ENCODE data around the gene PNRC2. TPM values are rescaled to one million over a fixed set of nuclear protein-coding genes. Genes with fewer than 3 reads are reported as not detected.
"Not testable (repeated sequence)": the region's sequence is repeated elsewhere in the genome, so short reads cannot be mapped to it uniquely, and the experiment has no call there.

Gene PNRC2
- total RNA-seq, 4 donors from 2014 or later, result 42.6 to 123 (median 88.7) TPM

GRCh38 chr1:24009406-24009805 is 49.8 kb downstream of the PNRC2 start:
- TF ChIP-seq POLR2A (IDR thresholded peaks at IDR 0.05) (no peak), CTCF (IDR thresholded peaks at IDR 0.05) (no peak)
- 85 to 95% methylated on average over 1 of the region's 1 CpG for WGBS, 2 donors
- intact Hi-C loops (cut with DNase I), result no loop called here
- Histone ChIP-seq H3K4me3 (no peak overlapping the region), H3K4me1 (peaks cover 0 to 6% (median 6%) of the 10 kb centered on the region in 3 donors), H3K9me3 (no peaks in the 10 kb centered on the region), H3K27me3 (no peaks in the 10 kb centered on the region), H3K27ac (no peak overlapping the region), H3K36me3 (no peaks in the 10 kb centered on the region)
- DNase-seq, result no peak

DNA sequence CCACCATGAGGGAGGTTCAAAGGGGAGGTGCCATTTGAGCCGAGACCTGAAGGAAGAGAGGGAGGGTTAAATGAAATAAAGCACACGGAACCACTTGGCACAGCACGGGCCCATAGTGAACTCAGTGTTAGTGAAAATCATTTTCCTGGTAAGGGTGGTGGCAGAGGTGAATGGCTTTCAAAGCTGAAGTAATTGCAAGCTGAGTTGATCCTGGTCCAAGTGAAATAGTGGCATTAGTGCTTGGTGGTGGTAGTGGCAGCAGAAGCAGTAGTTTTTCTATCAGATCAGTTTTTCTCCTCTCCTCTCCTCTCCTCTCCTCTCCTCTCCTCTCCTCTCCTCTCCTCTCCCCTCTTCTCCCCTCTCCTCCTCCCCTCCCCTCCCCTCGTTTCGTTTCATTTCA is 51.0 kb downstream of the PNRC2 start:
- DNase-seq, result no peak
- Histone ChIP-seq H3K9me3 (no peaks in the 10 kb centered on the region), H3K4me1 (peaks cover 0 to 6% (median 6%) of the 10 kb centered on the region in 3 donors), H3K36me3 (no peaks in the 10 kb centered on the region), H3K27ac (peak overlapping the region in 1 of 4 donors; percentile 34), H3K27me3 (no peaks in the 10 kb centered on the region), H3K4me3 (no peak overlapping the region)
- intact Hi-C loops (cut with DNase I), result no loop called here
- TF ChIP-seq CTCF (IDR thresholded peaks at IDR 0.05), result no peak
- no peak for TF ChIP-seq POLR2A (IDR thresholded peaks at IDR 0.05)
- WGBS, 2 donors, result 53 to 66% methylated on average over 3 of the region's 5 CpGs

DNA sequence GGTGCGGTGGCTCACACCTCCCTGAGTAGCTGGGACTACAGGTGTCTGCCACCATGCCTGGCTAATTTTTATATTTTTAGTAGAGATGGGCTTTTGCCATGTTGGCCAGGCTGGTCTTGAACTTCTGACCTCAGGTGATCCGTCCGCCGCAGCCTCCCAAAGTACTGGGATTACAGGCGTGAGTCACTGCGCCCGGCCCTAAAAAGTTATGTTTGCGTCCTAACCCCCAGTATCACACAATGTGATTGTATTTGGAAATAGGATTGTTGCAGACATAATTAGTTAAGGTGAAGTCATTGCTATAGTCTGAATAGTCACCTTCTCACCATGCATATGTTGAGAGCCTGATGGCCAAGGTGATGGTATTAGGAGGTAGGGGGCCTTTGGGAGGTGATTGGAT is 53.2 kb downstream of the PNRC2 start:
- H3K27me3 ChIP-seq; H3K36me3 ChIP-seq; H3K27ac ChIP-seq; intact Hi-C loops (cut with DNase I); H3K9me3 ChIP-seq; DNase-seq; H3K4me3 ChIP-seq: not testable (repeated sequence)
- 81 to 85% methylated on average over 7 to 8 of the region's 8 CpGs for WGBS, 2 donors
- peaks cover 0 to 18% (median 8%) of the 10 kb centered on the region in 3 donors for H3K4me1 ChIP-seq

Small RNA genes lying within 50 kb of the gene (small RNA-seq; reads per million reads assigned to genes)
- 0 reads per million in 4 donors for gene MIR378F

Other genes starting within 250 kb of the PNRC2 start
- gene ELOA, start 216.4 kb upstream of the PNRC2 start, total RNA-seq, result 10 to 100 TPM; 37.8 to 44.0 (median 41.2) TPM
- gene PITHD1, start 181.4 kb upstream of the PNRC2 start, total RNA-seq, result 10 to 100 TPM; 57.4 to 86.3 (median 78.0) TPM
- gene LYPLA2, start 168.7 kb upstream of the PNRC2 start, total RNA-seq, result 10 to 100 TPM; 51.9 to 75.5 (median 64.4) TPM
- gene GALE, start 159.1 kb upstream of the PNRC2 start, total RNA-seq, result 10 to 100 TPM; 55.1 to 81.0 (median 60.4) TPM
- 10 to 100 TPM; 14.3 to 38.9 (median 26.6) TPM for gene HMGCL, start 134.4 kb upstream of the PNRC2 start, total RNA-seq
- gene FUCA1, start 91.5 kb upstream of the PNRC2 start, total RNA-seq, result 10 to 100 TPM; 10.1 to 32.2 (median 17.5) TPM
- under 1 TPM in 1 of 4 donors, not detected in 3; under 0.01 TPM for gene CNR2, start 46.5 kb upstream of the PNRC2 start, total RNA-seq
- 10 to 100 TPM; 45.1 to 96.1 (median 67.1) TPM for gene SRSF10, start 20.5 kb downstream of the PNRC2 start, total RNA-seq
- gene MYOM3, start 152.3 kb downstream of the PNRC2 start, total RNA-seq, result 1 to 10 TPM in 1 of 4 donors, under 1 TPM in 3; 0.30 to 1.1 (median 0.56) TPM
- 10 to 100 TPM in 2 of 4 donors, 1 to 10 TPM in 2; 3.6 to 16.0 (median 10.5) TPM for gene IL22RA1, start 183.3 kb downstream of the PNRC2 start, total RNA-seq
- gene IFNLR1, start 227.5 kb downstream of the PNRC2 start, total RNA-seq, result 1 to 10 TPM; 2.5 to 4.6 (median 3.5) TPM